HEK293 (cell line): ENCODE measurements around the gene DRD4.
A peak's percentile ranks its signal among the peaks of the same experiment; 100 is the strongest.

Experiments used
- CTCF ChIA-PET: fragments of 350-600 bp; formaldehyde crosslinking; extraction: SDS; loops from one replicate; lab custom pipeline; 2021; ENCODE audit warnings: antibody characterized with exemption; lab: Yijun Ruan, JAX
- POLR2A ChIA-PET: fragments of 300-600 bp; formaldehyde crosslinking; extraction: SDS; loops from one replicate; lab custom pipeline; 2020; ENCODE audit warnings: antibody characterized with exemption, inconsistent platforms; lab: Yijun Ruan, JAX
- H3K27ac ChIP-seq: fragments of 200-500 bp; sonication (Bioruptor generic); 2 replicates; pipeline ENCODE4 v1.5.1; 2014; ENCODE audit warnings: low read depth, low read length, control low read depth, inconsistent platforms; ENCODE audit errors: extremely low read depth
- H3K36me3 ChIP-seq, 2 experiments: fragments of 200-500 bp in 1 of 2; sonication (Bioruptor generic) in 1 of 2; 1 replicate in 1 of 2; 2 replicates in 1 of 2; pipeline ENCODE4 v1.5.1; 2014 to 2017; ENCODE audit warnings: inconsistent platforms in 2 of 2, low read length in 2 of 2; ENCODE audit not compliant: control insufficient read depth in 2 of 2, insufficient read depth in 1 of 2
- H3K4me1 ChIP-seq: fragments of 200-500 bp; sonication (Bioruptor generic); 2 replicates; pipeline ENCODE4 v1.5.1; 2014; ENCODE audit warnings: mild to moderate bottlenecking, low read length, inconsistent platforms; ENCODE audit not compliant: control insufficient read depth, insufficient read depth
- H3K4me3 ChIP-seq: 2 replicates; pipeline ENCODE4 v1.5.1; 2011; ENCODE audit warnings: low read depth, mild to moderate bottlenecking, control low read depth, low read length, moderate library complexity
- H3K9me3 ChIP-seq: fragments of 200-500 bp; sonication (Bioruptor generic); 2 replicates; pipeline ENCODE4 v1.5.1; 2014; ENCODE audit warnings: low read depth, low read length, inconsistent platforms; ENCODE audit not compliant: control insufficient read depth, insufficient read depth
- GLIS2 ChIP-seq: fragments of 450-650 bp; formaldehyde crosslinking; IDR thresholded peaks from 2 replicates; pipeline ENCODE4 v1.5.1; 2016; ENCODE audit warnings: missing biosample characterization, missing genetic modification characterization
- PRDM4 ChIP-seq: fragments of 450-650 bp; formaldehyde crosslinking; IDR thresholded peaks from 2 replicates; pipeline ENCODE4 v1.5.1; 2017; ENCODE audit warnings: missing biosample characterization, missing genetic modification characterization
- SALL2 ChIP-seq: fragments of 450-650 bp; formaldehyde crosslinking; IDR thresholded peaks from 2 replicates; pipeline ENCODE4 v1.5.0; 2017; ENCODE audit warnings: missing biosample characterization, mild to moderate bottlenecking, missing genetic modification characterization, borderline replicate concordance
- ZEB2 ChIP-seq: fragments of 450-650 bp; formaldehyde crosslinking; IDR thresholded peaks from 2 replicates; pipeline ENCODE4 v1.5.1; 2016; ENCODE audit warnings: missing biosample characterization, missing genetic modification characterization
- ZNF155 ChIP-seq: fragments of 450-650 bp; formaldehyde crosslinking; IDR thresholded peaks from 2 replicates; pipeline ENCODE4 v1.5.1; 2016; ENCODE audit warnings: missing biosample characterization, missing genetic modification characterization
- ZNF221 ChIP-seq: fragments of 450-650 bp; formaldehyde crosslinking; IDR thresholded peaks from 2 replicates; pipeline ENCODE4 v1.5.1; 2017; ENCODE audit warnings: missing biosample characterization, missing genetic modification characterization, borderline replicate concordance
- TF ChIP-seq, protein P1 (sequence below): IDR thresholded peaks from 2 replicates; pipeline ENCODE4 v1.6.1; 2011; ENCODE audit warnings: mild to moderate bottlenecking, low read depth, low read length, borderline replicate concordance
- TF ChIP-seq, protein P2 (sequence below): fragments of 450-650 bp; formaldehyde crosslinking; IDR thresholded peaks from 2 replicates; pipeline ENCODE4 v1.5.1; 2016; ENCODE audit warnings: missing biosample characterization, missing genetic modification characterization, low read depth

Gene DRD4

GRCh38 chr11:615504-616319 lies 21.4 kb upstream of the DRD4 start, which contains the start of gene IRF7:
Gene IRF7 (minus strand): TSS chr11:615950. CDS start chr11:615364, 586 bp downstream.
- Histone ChIP-seq H3K4me3 (peak within 1 kb of the TSS; percentile 80), H3K9me3 (no peaks in the 10 kb centered on the region), H3K36me3 (peaks cover 0 to 48% of the 10 kb centered on the region in 2 experiments; a peak in 1 of 3 replicates), H3K4me1 (no peaks in the 10 kb centered on the region), H3K27ac (peak within 1 kb of the TSS; percentile 38)
- POLR2A ChIA-PET, result interaction anchor here (0.6 to 1.5 kb wide), 6 partner anchors 40 to 132 kb away, joined by 3 to 7 read pairs (median 4); partner anchors contain the start of genes HRAS, PHRF1 and TMEM80
- TF ChIP-seq ZEB2 (peak; percentile 2; the same call in 1 of the 2 replicates), PRDM4 (tag by site-specific recombination) (no peak)
- TF ChIP-seq, protein P1, sequence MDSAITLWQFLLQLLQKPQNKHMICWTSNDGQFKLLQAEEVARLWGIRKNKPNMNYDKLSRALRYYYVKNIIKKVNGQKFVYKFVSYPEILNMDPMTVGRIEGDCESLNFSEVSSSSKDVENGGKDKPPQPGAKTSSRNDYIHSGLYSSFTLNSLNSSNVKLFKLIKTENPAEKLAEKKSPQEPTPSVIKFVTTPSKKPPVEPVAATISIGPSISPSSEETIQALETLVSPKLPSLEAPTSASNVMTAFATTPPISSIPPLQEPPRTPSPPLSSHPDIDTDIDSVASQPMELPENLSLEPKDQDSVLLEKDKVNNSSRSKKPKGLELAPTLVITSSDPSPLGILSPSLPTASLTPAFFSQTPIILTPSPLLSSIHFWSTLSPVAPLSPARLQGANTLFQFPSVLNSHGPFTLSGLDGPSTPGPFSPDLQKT, result peak; percentile 63; the same call in 1 of the 2 replicates
- CTCF ChIA-PET, result no interaction called here

DNA sequence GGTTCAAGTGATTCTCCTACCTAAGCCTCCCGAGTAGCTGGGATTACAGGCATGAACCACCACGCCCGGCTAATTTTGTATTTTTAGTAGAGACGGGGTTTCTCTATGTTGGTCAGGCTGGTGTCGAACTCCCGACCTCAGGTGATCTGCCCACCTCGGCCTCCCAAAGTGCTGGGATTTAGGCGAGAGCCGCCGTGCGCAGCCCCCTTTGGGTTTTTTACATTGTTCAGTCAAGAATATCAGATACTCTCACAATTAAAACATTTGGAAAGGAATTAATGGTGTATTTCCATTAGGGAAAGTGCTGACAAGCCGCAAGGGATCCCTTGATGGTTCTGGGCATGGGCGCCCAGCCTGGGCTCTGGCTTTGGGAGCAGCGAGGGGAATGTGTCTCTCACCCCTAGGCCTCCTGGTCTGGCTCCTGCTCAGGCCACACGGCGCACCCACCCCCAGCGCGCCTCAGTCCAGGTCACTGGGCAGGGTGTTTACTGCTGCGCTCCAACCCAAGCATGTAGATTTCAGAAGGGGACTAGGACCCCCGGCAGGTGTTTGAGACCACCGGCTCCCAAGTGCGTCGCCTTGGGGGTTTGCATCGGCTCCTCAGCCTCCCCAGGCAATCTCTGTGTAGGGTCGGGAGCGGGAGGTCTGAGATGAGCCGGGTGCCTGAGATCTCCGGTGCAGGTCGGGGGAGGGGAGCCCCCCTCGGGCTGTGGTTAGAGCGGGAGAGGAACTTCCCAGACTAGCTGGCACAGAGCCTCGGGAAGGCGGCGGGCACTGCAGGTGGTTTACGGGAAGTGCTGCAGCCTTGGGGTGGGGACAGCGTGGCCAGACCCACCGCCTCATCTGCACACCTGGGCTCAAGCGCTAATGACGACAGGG lies 20.5 kb upstream of the DRD4 start:
- ChIA-PET POLR2A (interaction anchor here (1.0 to 1.5 kb wide), 3 partner anchors 41 to 79 kb away, joined by 3 to 7 read pairs (median 3); partner anchors contain the start of genes PHRF1 and TMEM80), CTCF (no interaction called here)
- TF ChIP-seq ZNF155 (tag by site-specific recombination) (no peak), GLIS2 (tag by site-specific recombination) (peak; percentile 23; the same call in 1 of the 2 replicates)
- no peak overlapping the region for H3K27ac ChIP-seq
- no peak overlapping the region for H3K4me3 ChIP-seq
- no peaks in the 10 kb centered on the region for H3K9me3 ChIP-seq
- H3K36me3 ChIP-seq, result peaks cover 0 to 40% of the 10 kb centered on the region in 2 experiments; a peak in 1 of 3 replicates
- no peaks in the 10 kb centered on the region for H3K4me1 ChIP-seq

GRCh38 chr11:617199-617911 lies 19.7 kb upstream of the DRD4 start:
- Histone ChIP-seq H3K27ac (no peak overlapping the region), H3K4me1 (no peaks in the 10 kb centered on the region), H3K36me3 (peaks cover 0 to 32% of the 10 kb centered on the region in 2 experiments; a peak in 1 of 3 replicates), H3K4me3 (no peak overlapping the region), H3K9me3 (no peaks in the 10 kb centered on the region)
- CTCF ChIA-PET, result no interaction called here
- POLR2A ChIA-PET, result no interaction called here
- TF ChIP-seq, protein P2, sequence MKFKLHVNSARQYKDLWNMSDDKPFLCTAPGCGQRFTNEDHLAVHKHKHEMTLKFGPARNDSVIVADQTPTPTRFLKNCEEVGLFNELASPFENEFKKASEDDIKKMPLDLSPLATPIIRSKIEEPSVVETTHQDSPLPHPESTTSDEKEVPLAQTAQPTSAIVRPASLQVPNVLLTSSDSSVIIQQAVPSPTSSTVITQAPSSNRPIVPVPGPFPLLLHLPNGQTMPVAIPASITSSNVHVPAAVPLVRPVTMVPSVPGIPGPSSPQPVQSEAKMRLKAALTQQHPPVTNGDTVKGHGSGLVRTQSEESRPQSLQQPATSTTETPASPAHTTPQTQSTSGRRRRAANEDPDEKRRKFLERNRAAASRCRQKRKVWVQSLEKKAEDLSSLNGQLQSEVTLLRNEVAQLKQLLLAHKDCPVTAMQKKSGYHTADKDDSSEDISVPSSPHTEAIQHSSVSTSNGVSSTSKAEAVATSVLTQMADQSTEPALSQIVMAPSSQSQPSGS (tag by site-specific recombination), result no peak
- TF ChIP-seq ZNF221 (tag by site-specific recombination), result no peak
- no peak for TF ChIP-seq SALL2 (tag by site-specific recombination)
- 0 out of 2 replicates have a peak, but pooled peaks have one; percentile 3 for TF ChIP-seq GLIS2 (tag by site-specific recombination)
